Measurements from ENCODE around the gene DIP2B.
A peak's percentile ranks its signal among the peaks of the same experiment; 100 is the strongest.
"Not testable (repeated sequence)": the region's sequence is repeated elsewhere in the genome, so short reads cannot be mapped to it uniquely, and the experiment has no call there.

The DIP2B gene

DNA sequence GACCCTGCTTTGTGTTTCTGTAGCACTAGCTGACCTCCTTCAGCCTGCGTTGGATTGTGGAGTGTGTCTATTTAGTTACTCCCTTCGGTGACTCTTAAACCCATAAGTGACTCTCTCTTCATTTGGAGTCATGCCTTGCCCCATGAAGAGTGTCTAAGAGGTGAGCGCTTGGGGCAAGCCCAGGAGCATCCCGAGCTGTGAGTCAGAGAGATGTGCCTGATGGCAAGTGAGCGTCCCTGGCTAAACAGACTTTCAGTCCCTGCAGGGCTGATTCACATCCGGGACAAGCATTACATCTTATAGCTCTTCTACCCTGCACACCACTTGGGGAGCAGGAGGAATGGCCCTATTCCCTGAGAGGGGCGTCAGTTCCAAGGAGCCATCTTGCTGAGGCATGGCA lies 234.8 kb downstream of the DIP2B start:
- DNase-seq = no peak

GRCh38 chr12:50740307-50740706 lies 235.5 kb downstream of the DIP2B start:
- no peak for DNase-seq

DNA sequence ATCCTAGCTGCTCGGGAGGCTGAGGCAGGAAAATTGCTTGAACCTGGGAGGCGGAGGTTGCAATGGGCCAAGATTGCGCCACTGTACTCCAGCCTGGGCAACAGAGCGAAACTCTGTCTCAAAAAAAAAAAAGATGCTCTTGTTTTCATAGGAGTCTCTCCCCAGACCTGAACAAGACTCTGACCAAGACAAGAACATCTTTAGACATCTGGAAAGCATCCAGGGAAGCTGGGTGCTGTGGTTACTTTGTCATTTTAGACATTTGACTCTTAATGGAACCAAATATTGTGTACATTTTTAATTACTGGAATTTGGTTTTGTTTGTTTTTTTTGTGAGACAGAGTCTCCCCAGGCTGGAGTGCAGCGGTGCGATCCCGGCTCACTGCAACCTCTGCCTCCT lies 238.0 kb downstream of the DIP2B start:
- no peak for DNase-seq

DNA sequence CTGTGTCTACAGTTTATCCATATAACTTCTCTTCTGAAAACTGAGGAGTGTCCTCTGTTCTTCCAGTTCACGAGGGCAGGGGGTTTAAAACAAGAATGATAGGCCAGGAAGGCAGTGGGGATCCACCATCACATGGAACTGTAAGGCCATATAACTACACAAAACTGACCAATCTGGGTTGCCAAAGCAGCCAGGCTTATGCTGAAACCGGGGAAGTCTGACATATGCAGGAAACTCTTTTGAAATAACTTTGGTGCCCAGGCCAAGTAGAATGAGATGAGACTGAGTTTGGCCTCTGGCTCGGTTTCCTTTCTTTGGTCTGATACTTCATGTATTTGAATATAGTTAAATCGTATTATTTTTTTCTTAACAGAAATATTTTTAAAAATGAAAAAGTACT lies 241.1 kb downstream of the DIP2B start:
- DNase-seq = no peak

DNA sequence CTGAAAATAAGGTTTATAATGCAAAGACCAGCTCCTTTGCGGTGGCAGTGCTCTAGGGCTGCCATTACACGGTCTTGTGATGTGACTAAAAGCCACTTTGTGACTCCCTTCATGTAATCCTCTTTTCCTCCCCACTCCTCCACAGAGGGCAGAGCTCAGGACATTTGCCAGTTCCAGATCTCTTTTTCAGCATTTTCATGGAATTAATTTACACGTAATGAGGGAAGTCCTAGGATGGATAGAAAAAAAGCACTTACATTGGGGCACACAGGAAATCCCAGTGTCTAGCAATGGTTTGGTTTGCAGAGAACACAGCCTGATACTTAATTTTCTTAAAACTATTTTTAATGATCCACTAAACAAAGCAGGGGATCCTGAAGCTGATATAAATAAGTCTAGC lies 241.6 kb downstream of the DIP2B start:
- no peak for DNase-seq

- no peak for DNase-seq
Observed at GRCh38 chr12:50747817-50748216, 243.0 kb downstream of the DIP2B start.

- no peak for DNase-seq
Observed at GRCh38 chr12:50749459-50749882, 244.7 kb downstream of the DIP2B start.

- DNase-seq = no peak
Observed at GRCh38 chr12:50750366-50750765, 245.6 kb downstream of the DIP2B start.

DNA sequence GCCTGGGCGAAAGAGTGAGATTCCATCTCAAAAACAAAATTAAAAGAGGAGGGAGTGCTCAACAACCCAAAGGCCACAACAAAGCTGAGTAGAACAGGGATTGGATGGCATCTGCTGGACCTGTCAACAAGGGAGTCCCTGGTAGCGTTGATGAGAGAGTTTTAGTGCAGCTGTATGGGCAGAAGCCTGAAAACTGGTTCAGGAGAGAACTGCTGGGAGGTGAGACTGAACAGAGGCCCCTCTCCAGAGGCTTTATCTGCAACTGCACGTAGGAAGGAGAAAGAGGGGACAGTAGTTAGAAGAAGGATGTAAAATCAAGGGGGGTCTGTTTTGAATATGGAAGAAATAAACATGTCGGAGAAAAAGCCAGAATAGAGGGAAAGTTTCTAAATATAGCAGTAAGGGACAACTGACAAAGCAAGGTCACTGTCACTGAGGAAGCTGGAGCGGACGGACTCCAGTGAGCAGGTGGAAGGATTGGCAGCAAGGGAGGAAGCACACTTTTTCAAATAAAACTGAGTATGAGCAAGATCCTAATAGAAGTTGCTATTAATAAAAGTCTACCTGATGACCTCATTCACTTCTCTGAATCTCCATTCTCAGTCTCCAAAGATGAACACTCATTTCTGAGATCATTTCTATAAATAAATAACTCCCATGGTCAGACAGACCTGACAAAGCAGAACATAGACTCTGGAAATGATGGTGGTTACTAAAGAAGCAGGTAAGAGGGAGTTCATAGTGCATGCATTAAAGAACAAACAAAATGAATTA lies 247.3 kb downstream of the DIP2B start:
- DNase-seq = no peak

DNA sequence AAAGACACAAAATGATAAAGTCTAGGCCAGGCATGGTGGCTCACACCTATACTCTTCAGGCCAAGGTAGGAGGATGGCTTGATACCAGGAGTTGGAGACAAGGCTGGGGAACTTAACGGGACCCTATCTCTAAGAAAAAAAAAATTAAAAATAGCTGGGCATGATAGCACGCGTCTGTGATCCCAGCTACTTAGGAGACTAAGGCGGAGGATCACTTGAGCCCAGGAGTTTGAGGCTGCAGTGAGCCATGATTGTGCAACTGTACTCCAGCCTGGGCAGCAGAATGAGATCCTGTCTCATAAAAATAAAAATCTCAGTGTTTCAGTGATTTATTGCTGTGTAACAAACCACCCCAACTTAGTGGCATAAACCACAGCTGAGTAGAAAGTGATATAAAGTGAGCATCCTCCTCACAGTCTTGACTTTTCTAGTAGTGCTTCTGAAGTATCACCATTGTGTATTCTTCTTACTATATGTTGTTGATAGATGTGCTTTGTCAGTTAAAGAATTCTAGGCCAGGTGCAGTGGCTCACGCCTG lies 248.5 kb downstream of the DIP2B start:
- DNase-seq = no peak

- DNase-seq = peak; percentile 85
Observed at GRCh38 chr12:50763639-50764285, 259.0 kb downstream of the DIP2B start, which contains the start of gene ATF1. TSS of gene ATF1 (plus strand) at chr12:50764101. CDS start at chr12:50780146, 16,045 bp downstream.

DNA sequence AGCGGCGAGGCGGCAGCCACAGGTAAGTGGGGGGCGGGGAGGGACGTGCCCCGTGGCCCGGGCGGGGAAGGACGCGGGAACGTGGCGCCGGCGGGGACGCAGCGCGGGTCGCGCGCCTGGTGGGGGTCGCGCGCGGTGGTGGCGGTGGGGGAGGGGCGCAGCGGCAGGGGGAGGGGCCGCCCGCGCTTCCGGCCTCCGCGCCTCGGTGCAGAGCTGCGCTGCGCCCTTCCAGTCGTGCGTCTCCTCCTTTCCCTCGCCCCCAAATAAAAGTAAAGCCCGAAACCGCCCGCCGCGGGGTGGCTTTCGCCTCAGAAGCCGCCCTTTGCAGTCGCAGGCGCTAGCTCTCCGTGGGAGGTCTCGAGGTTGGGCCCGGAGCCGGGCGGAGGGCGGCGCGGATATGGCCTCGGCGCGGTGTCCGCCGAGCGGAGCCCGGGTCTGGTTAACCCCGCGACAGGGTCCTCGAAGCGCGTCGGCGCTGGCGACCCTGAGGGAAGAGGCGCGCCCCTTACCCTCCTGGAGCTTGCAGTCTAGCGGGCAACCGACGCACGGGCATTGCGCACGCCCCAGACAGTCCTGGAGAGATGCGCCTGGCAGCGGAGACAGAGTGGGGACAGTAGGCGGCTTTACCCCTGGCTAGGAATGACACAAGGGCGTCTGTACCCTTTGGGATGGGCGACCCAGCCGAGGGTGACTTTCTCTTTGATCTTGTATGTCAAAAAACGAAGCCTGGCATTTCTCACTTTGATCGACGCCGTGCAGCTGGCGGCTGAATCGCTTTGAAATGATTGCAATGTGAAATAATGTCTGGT lies 259.7 kb downstream of the DIP2B start:
- peak; percentile 43 for DNase-seq

DNA sequence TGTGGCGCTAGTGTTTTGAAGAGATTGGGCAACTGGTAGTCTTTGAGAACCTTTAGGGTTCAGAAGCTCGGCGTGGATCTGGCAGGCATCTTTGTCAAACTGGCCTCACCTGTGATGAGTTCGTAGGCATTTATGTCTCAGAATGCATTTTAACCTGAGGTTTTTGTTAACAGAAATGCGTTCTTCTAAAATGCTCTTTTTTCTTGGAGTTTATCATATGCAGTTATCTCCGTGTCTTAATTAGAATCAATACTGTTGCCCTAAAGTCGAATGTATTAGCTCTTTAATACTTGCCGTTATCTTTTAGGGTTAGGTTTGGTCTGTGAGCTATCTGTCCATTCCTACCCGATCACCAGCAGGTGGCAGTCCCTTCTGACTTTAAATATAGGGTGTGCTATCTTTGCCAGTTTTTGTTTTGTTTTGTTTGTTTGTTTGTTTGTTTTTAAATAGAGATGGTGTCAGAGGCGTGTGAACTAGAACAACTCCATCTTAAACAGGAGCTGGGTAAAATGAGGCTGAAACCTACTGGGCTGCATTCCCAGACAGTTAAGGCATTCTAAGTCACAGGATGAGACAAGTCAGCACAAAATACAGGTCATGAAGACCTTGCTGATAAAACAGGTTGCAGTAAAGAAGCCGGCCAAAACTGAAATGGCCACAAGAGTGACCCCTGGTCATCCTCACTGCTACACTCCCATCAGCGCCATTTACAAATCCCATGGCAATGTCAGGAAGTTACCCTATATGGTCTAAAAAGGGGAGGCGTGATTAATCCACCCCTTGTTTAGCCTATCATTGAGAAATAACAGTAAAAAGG lies 260.5 kb downstream of the DIP2B start:
- DNase-seq = peak; percentile 50

DNA sequence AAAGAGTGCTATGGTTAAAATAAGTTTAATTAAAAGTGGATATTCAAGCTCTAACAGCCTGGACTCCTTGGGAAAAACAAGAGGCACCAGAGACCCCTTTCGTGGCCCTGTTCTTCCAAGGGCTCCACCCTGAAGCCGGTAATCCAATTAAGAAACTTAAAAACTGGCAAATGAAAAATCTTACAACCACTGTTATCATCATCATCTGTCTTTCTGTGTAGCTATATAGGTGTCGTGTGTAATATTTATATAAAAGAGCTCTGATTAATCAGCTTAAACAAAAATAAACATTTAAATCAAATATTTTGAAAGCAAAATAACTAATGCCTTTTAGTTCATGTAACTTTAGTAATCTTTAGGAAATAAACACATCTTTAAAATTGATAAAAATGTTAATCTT lies 263.6 kb downstream of the DIP2B start:
- DNase-seq = no peak

GRCh38 chr12:50768813-50769212 lies 264.0 kb downstream of the DIP2B start:
- DNase-seq = not testable (repeated sequence)

GRCh38 chr12:50771409-50771808 lies 266.6 kb downstream of the DIP2B start:
- DNase-seq = no peak

- no peak for DNase-seq
Observed at GRCh38 chr12:50772470-50772869, 267.7 kb downstream of the DIP2B start.

DNA sequence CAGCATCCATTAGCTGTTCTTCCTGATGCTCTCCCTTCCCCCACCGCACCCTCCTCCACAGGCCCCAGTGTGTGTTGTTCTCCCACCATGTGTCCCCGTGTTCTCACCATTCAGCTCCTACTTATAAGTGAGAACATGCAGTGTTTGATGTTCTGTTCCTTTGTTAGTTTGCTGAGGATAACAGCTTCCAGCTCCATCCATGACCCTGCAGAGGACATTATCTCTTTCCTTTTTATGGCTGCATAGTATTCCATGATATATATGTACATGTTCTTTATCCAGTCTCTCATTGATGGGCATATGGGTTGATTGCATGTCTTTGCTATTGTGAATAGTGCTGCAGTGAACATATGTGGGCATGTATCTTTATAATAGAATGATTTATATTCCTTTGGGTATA lies 268.1 kb downstream of the DIP2B start:
- DNase-seq = no peak

GRCh38 chr12:50775251-50775650 lies 270.5 kb downstream of the DIP2B start:
- no peak for DNase-seq

DNA sequence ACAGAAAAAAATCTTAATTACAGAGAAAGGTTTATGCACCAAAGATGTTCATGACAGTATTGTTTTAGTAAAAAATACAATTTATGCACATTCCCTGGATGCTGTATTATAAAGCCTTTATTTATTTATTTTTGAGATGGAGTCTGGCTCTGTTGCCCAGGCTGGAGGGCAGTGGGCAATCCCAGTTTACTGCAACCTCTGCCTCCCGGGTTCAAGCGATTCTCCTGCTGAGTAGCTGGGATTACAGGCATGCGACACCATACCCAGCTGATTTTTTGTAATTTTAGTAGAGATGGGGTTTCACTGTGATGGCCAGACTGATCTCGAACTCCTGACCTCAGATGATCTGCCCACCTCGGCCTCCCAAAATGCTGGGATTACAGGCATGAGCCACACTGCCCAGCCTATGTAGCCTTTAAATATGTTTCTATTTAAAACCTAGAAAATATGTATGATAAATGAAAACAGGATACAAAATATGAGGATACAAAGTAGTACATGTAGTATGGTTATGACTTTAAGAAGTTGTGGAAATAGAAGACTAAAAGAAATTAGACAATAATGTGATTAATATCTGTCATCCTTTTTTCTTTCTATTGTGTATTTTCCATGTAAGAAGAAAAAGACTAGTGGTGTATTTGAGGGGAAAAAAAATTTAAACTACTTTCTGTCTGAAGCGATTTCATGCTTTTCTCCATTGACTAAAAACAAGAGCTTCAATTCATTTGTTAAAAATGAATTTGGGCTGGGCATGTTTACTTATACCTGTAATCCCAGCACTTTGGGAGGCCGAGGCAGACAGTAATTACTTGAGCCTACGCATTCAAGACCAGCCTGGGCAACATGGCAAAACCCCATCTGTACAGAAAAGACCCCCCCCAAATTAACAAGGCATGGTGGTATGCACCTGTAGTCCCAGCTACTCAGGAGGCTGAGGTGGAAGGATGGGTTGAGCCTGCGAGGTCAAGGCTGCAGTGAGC lies 272.3 kb downstream of the DIP2B start:
- DNase-seq = no peak
